PFSK-1 (cell line): ENCODE data around the gene TOGARAM1.

Experiments used
- FOXP2 ChIP-seq: optimal IDR thresholded peaks from 2 replicates; pipeline ENCODE3; 2011; ENCODE audit warnings: borderline replicate concordance, control low read depth, inconsistent platforms; ENCODE audit not compliant: insufficient read depth; ENCODE audit errors: extremely low read length, extremely low read depth
- POLR2AphosphoS5 ChIP-seq: IDR thresholded peaks from 2 replicates; pipeline ENCODE4 v1.6.1; 2012; ENCODE audit warnings: low read depth, mild to moderate bottlenecking, control low read depth, low read length, moderate library complexity
- REST ChIP-seq, 2 experiments: IDR thresholded peaks; 2 replicates each; pipeline versions ENCODE4 v1.6.1 to v1.8.0; 2011 to 2012; ENCODE audit warnings: low read depth in 2 of 2, low read length in 2 of 2, control low read depth in 1 of 2, inconsistent platforms in 1 of 2, mild to moderate bottlenecking in 1 of 2, moderate library complexity in 1 of 2; ENCODE audit not compliant: insufficient read depth in 1 of 2
- SIN3A ChIP-seq: IDR thresholded peaks from 2 replicates; pipeline ENCODE4 v1.6.1; 2012; ENCODE audit warnings: mild to moderate bottlenecking, low read length, moderate library complexity, borderline replicate concordance; ENCODE audit not compliant: insufficient read depth
- TAF1 ChIP-seq: IDR thresholded peaks from 2 replicates; pipeline ENCODE4 v1.6.1; 2012; ENCODE audit warnings: low read length, control low read depth, borderline replicate concordance; ENCODE audit not compliant: insufficient read depth

The TOGARAM1 gene

GRCh38 chr14:44944107-44944506 is 17.9 kb upstream of the TOGARAM1 start:
- TF ChIP-seq SIN3A (no peak), FOXP2 (no peak), POLR2AphosphoS5 (no peak), REST (IDR thresholded peaks at IDR 0.05; ENCODE audit: insufficient read depth in 1 of 2, low read depth in 2 of 2, low read length in 2 of 2) (no peak), TAF1 (no peak)

DNA sequence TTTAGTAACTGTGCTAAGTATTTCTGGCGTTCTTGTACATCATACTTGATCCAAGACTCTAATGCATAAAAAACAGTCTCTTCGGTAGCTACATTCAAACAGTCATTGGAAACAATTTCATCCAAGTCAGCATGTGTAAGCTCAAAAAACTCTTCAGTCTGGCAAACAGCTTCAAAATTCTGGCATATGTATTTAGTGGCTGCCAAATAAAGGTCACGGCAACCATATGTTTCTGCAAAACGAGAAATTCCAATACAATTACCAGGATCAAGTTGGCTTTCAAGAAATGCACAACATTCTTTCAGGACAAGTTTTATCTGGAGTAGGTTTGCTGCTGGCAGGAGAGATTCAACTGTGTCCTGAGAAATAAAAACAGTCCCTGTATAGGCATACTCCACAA is 16.7 kb upstream of the TOGARAM1 start:
- TF ChIP-seq SIN3A (no peak), TAF1 (no peak), POLR2AphosphoS5 (no peak)

DNA sequence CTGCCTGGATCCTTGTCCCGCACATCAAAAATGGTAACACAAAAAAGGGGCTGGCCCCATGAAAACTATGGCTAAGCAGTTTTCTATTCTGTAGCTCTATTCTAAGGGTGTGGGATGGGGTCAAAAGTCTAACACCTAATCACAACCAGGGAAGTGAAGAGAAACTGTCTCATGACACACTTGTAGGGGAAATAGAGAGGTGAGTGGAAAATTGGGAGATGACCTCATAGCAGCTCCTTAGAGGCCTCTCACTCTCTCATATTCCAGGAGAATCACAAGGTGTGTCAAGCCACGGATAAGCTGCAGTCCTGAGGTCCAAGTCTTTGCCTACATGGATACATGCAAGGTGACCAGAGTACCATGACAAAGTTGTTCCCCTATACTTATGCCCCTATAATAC is 10.9 kb upstream of the TOGARAM1 start:
- no peak for TF ChIP-seq POLR2AphosphoS5
- TF ChIP-seq SIN3A: no peak

DNA sequence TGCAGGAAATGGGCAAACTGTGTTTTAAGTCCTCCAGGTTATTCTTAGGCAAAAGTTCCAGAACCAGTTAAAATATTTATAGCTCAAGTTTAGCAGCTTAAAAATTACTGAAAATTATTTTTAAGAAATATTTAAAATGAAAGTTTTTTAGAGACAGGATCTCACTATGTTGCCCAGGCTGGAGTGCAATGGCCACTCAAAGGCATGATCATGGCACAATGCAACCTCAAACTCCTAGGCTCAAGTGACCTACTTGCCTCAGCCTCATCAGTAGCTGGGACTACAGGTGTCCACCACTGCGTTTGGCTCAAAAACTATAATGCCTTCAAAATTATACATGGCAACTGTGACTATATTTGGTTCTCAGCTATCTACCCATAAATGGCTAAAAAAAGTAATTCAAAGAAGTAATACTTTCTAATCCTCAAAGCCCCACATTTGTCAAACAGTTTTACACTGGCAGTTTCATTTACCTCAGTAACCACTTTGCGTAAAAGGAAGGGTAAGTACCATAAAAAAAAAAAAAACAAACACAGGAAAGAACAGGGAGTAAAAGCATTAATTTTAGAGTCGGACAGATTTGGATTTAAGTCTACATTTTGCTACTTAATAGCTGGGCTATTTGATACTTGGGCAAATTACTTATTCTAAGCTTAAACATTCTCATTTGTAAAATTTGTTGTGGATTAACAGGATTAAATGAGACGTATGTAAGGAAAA is 9.4 kb upstream of the TOGARAM1 start:
- no peak for TF ChIP-seq SIN3A
- TF ChIP-seq FOXP2: no peak
- TF ChIP-seq REST (IDR thresholded peaks at IDR 0.05; ENCODE audit: insufficient read depth in 1 of 2, low read depth in 2 of 2, low read length in 2 of 2): no peak
- no peak for TF ChIP-seq TAF1
- TF ChIP-seq POLR2AphosphoS5: no peak

DNA sequence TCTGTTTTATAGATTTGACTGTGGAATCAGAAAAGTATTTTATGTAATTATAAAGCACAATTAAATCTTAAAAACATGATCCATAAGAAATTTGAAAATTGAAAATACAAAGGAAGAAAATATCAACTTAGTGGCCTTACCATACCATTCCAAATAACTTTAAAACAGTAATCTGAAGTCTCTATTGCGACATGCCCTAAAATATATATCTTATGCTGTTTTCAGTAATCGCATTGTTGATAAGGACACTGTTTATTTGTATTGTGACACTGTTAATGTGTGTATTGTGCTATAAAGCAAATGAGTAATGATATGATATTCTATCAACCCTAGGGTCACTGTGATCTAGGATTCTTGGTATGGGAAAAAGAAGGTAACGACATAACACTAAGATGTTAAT is 7.2 kb upstream of the TOGARAM1 start:
- no peak for TF ChIP-seq SIN3A
- no peak for TF ChIP-seq REST (IDR thresholded peaks at IDR 0.05; ENCODE audit: insufficient read depth in 1 of 2, low read depth in 2 of 2, low read length in 2 of 2)
- TF ChIP-seq FOXP2: no peak

DNA sequence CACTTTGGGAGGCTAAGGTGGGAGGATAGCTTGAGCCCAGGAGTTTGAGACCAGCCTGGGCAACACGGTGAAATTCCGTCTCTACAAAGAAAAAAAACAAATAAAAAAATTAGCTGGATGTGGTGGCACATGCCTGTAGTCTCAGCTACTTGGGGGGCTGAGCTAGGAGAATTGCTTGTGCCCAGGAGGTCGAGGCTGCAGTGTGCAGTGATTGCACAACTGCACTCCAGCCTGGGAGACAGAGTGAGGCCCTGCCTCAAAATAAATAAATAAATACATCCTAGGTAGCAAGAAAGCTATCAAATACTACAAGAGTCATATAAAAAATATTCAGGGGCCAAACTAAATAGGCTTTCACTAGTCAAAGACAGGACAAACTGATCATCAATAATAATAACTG is 6.5 kb upstream of the TOGARAM1 start:
- TF ChIP-seq REST (IDR thresholded peaks at IDR 0.05; ENCODE audit: insufficient read depth in 1 of 2, low read depth in 2 of 2, low read length in 2 of 2) (no peak), TAF1 (no peak), SIN3A (no peak), FOXP2 (no peak), POLR2AphosphoS5 (no peak)
